SH-SY5Y (cell line): ENCODE measurements around the gene ANKMY1.

Experiments
- GATA2 ChIP-seq: IDR thresholded peaks from 2 replicates; pipeline ENCODE4 v1.6.1; 2011; ENCODE audit warnings: mild to moderate bottlenecking, low read depth, low read length
- GATA3 ChIP-seq: IDR thresholded peaks from 2 replicates; pipeline ENCODE4 v1.6.1; 2011; ENCODE audit warnings: low read depth, mild to moderate bottlenecking, low read length, moderate library complexity

DNA sequence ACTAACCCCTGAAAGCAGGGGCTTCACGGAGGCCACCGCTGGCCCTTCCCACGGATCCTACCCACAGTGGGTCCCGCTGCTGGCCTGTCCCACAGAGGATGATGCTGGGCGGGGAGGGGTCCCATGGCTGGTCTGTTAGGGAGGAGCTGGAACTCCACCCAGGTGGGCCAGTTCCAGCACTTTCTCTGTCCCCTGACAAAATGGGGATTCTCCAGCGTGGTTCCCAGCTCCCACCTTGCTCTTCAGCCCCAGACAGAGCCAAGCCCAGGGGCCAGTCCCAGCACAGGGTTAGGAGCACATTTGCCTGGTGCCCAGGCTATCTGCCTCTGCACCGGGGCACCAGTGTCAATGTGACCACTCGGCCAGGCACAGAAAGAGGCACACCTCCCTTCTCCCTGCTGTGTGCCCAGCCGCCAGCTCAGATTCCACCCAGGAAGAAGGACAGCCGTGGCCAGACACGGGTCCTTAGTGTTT lies 50.0 kb downstream of the ANKMY1 start:
- no peak for TF ChIP-seq GATA2
- TF ChIP-seq GATA3, result no peak
